MM.1S (cell line): ENCODE data around the gene STON2.
"Not testable (repeated sequence)": the region's sequence is repeated elsewhere in the genome, so short reads cannot be mapped to it uniquely, and the experiment has no call there.

Experiments used
- CTCF ChIP-seq: fragments of 300-600 bp; sonication (generic); IDR thresholded peaks from 2 replicates; pipeline ENCODE4 v1.5.1; 2016; ENCODE audit warnings: antibody characterized with exemption, low read length, mixed read lengths
- EZH2 ChIP-seq: fragments of 300-600 bp; sonication (generic); optimal IDR thresholded peaks from 2 replicates; pipeline ENCODE3; 2017; ENCODE audit warnings: low read depth, mild to moderate bottlenecking, antibody characterized with exemption, low read length, mixed read lengths

- not testable (repeated sequence) for TF ChIP-seq EZH2, CTCF
Observed at GRCh38 chr14:81223788-81224187, 176.3 kb downstream of the STON2 start.
